Stomach (tissue), 9 donors: ENCODE measurements around the gene RNF213. TPM values are rescaled to one million over a fixed set of nuclear protein-coding genes. Genes with fewer than 3 reads are reported as not detected.

ENCODE experiments used
- DNase-seq, 2 donors: peaks; one replicate each; pipeline versions ENCODE4 v3.0.0 to v3.0.0-alpha.2; 2013 to 2019
- H3K27ac ChIP-seq, 5 donors: fragments of 200-600 bp in 4 of 5; sonication (generic) in 4 of 5; one replicate each; pipeline ENCODE4 v1.5.1; 2013 to 2019; ENCODE audit warnings: mild to moderate bottlenecking in 1 of 5, moderate library complexity in 1 of 5
- H3K27me3 ChIP-seq, 3 donors: fragments of 200-600 bp; sonication (generic); one replicate each; pipeline ENCODE4 v1.5.1; 2017 to 2019; ENCODE audit warnings: mixed run types in 1 of 3
- H3K36me3 ChIP-seq, 4 donors: fragments of 200-600 bp; sonication (generic); 1 replicate in 3 of 4; 2 replicates in 1 of 4; pipeline ENCODE4 v1.5.1; 2016 to 2019
- H3K4me1 ChIP-seq, 4 donors: fragments of 200-600 bp; sonication (generic); one replicate each; pipeline ENCODE4 v1.5.1; 2016 to 2019
- H3K4me3 ChIP-seq, 4 donors: fragments of 200-600 bp; sonication (generic) in 3 of 4; one replicate each; pipeline ENCODE4 v1.5.1; 2016 to 2019; ENCODE audit warnings: mild to moderate bottlenecking in 1 of 4
- H3K9me3 ChIP-seq, 4 donors: fragments of 200-600 bp; sonication (generic); one replicate each; pipeline ENCODE4 v1.5.1; 2016 to 2019
- CTCF ChIP-seq, 7 experiments: fragments of 450-650 bp in 4 of 7; fragments of 200-600 bp in 3 of 7; sonication (generic) in 3 of 7; IDR thresholded peaks; one replicate each; pipeline ENCODE4 v1.5.1; 2016 to 2019; ENCODE audit warnings: antibody characterized with exemption in 7 of 7, control low read depth in 2 of 7, mild to moderate bottlenecking in 1 of 7
- EP300 ChIP-seq: sonication (generic); formaldehyde crosslinking; IDR thresholded peaks from one replicate; pipeline ENCODE4 v1.6.1; 2017; ENCODE audit warnings: antibody characterized with exemption
- POLR2A ChIP-seq, 4 donors: fragments of 450-650 bp; IDR thresholded peaks; one replicate each; pipeline ENCODE4 v1.6.1; 2016; ENCODE audit warnings: antibody characterized with exemption in 4 of 4, control low read depth in 2 of 4, mild to moderate bottlenecking in 1 of 4, moderate library complexity in 1 of 4
- POLR2AphosphoS5 ChIP-seq, 3 donors: sonication (generic); formaldehyde crosslinking; IDR thresholded peaks; one replicate each; pipeline ENCODE4 v1.6.1; 2016; ENCODE audit warnings: antibody characterized with exemption in 3 of 3
- WGBS, 5 donors: extraction: QIAGEN DNeasy Blood & Tissue Kit in 3 of 5; methylation state at CpG; one replicate each; pipeline versions ENCODE4 v1.1.5 to v1.1.7; 2013 to 2018; 5-methylcytosine and 5-hydroxymethylcytosine counted together
- intact Hi-C: fragments of 100-400 bp; cut with DNase I; formaldehyde crosslinking; loops from one replicate; pipeline ENCODE4 v1.15.1; 2023; ENCODE audit warnings: low total_unique reads
- polyA plus RNA-seq, 3 donors: library from polyadenylated mRNA; stranded (reverse); fragments of 200-250 nt; gene quantifications; one replicate each; pipeline ENCODE4 v1.2.3, GENCODE V29; 2013
- total RNA-seq, 5 donors: library from RNA; depleted of rRNA; stranded (reverse); fragments of >200 nt; gene quantifications; one replicate each; pipeline versions ENCODE4 v1.1.0 to v1.2.3, GENCODE V29; 2014 to 2016
- donor health status: healthy with polysubstance abuse.
- donor health status: Bipolar disorder and iron deficiency.
- donor health status: healthy.

The RNF213 gene
- total and polyA plus RNA-seq, 8 donors = 12.3 to 358 (median 138) TPM

GRCh38 chr17:80416260-80416939 is 155.7 kb downstream of the RNF213 start:
- Histone ChIP-seq H3K4me3 (peak overlapping the region; percentile 59 to 100 (median 94)), H3K4me1 (peaks cover 26 to 44% (median 37%) of the 10 kb centered on the region in 4 donors), H3K9me3 (no peaks in the 10 kb centered on the region), H3K27ac (no peak overlapping the region), H3K36me3 (peaks cover 0 to 38% (median 33%) of the 10 kb centered on the region in 4 donors), H3K27me3 (no peaks in the 10 kb centered on the region)
- WGBS, 5 donors = 74 to 91% (median 81%) methylated on average over 7 of the region's 7 CpGs
- intact Hi-C loops = no loop called here
- no peak for DNase-seq
- no peak for TF ChIP-seq POLR2AphosphoS5 (IDR thresholded peaks at IDR 0.05)
- TF ChIP-seq CTCF (IDR thresholded peaks at IDR 0.05) = no peak
- TF ChIP-seq EP300 = no peak
- no peak for TF ChIP-seq POLR2A (IDR thresholded peaks at IDR 0.05)

GRCh38 chr17:80416940-80417293 is 156.3 kb downstream of the RNF213 start:
- peaks cover 26 to 44% (median 37%) of the 10 kb centered on the region in 4 donors for H3K4me1 ChIP-seq
- H3K27ac ChIP-seq = no peak overlapping the region
- H3K9me3 ChIP-seq = no peaks in the 10 kb centered on the region
- no peak overlapping the region for H3K4me3 ChIP-seq
- no peak for TF ChIP-seq POLR2A (IDR thresholded peaks at IDR 0.05)
- TF ChIP-seq EP300 = no peak
- TF ChIP-seq POLR2AphosphoS5 (IDR thresholded peaks at IDR 0.05) = no peak
- TF ChIP-seq CTCF (IDR thresholded peaks at IDR 0.05) = no peak
- DNase-seq = no peak
- H3K27me3 ChIP-seq = no peaks in the 10 kb centered on the region
- peaks cover 0 to 38% (median 33%) of the 10 kb centered on the region in 4 donors for H3K36me3 ChIP-seq
- intact Hi-C loops = no loop called here
- 82 to 87% (median 85%) methylated on average over 6 of the region's 6 CpGs for WGBS, 5 donors

- WGBS, 5 donors = 90 to 95% (median 94%) methylated on average over 11 of the region's 11 CpGs
- Histone ChIP-seq H3K9me3 (no peaks in the 10 kb centered on the region), H3K27ac (no peak overlapping the region), H3K4me1 (peaks cover 22 to 45% (median 39%) of the 10 kb centered on the region in 4 donors), H3K27me3 (no peaks in the 10 kb centered on the region), H3K4me3 (no peak overlapping the region), H3K36me3 (peaks cover 0 to 38% (median 33%) of the 10 kb centered on the region in 4 donors)
- TF ChIP-seq POLR2A (IDR thresholded peaks at IDR 0.05) = no peak
- TF ChIP-seq CTCF (IDR thresholded peaks at IDR 0.05) = no peak
- TF ChIP-seq POLR2AphosphoS5 (IDR thresholded peaks at IDR 0.05) = no peak
- no peak for TF ChIP-seq EP300
- DNase-seq = no peak
- intact Hi-C loops = no loop called here
Measured at GRCh38 chr17:80418589-80418988, 157.9 kb downstream of the RNF213 start.

GRCh38 chr17:80419255-80419654 is 158.6 kb downstream of the RNF213 start:
- no peak for TF ChIP-seq EP300
- TF ChIP-seq CTCF (IDR thresholded peaks at IDR 0.05) = no peak
- TF ChIP-seq POLR2A (IDR thresholded peaks at IDR 0.05) = no peak
- TF ChIP-seq POLR2AphosphoS5 (IDR thresholded peaks at IDR 0.05) = no peak
- Histone ChIP-seq H3K36me3 (peaks cover 0 to 38% (median 33%) of the 10 kb centered on the region in 4 donors), H3K4me3 (no peak overlapping the region), H3K4me1 (peaks cover 16 to 38% (median 32%) of the 10 kb centered on the region in 4 donors), H3K27me3 (no peaks in the 10 kb centered on the region), H3K27ac (no peak overlapping the region), H3K9me3 (no peaks in the 10 kb centered on the region)
- intact Hi-C loops = no loop called here
- no peak for DNase-seq
- 80 to 90% (median 87%) methylated on average over 11 of the region's 11 CpGs for WGBS, 5 donors
